ENCODE results near the gene BTRC.

The BTRC gene

GRCh38 chr10:101489355-101489754 is 135.4 kb downstream of the BTRC start:
- Histone ChIP-seq H3K4me3 (replicated peaks; ENCODE audit: insufficient read depth, low read length) (no peak overlapping the region), H3K27me3 (ENCODE audit: insufficient read depth, poor library complexity, severe bottlenecking) (no peaks in the 10 kb centered on the region), H3K27ac (replicated peaks) (no peak overlapping the region)
- TF ChIP-seq SPI1 (IDR thresholded peaks at IDR 0.05; ENCODE audit: borderline replicate concordance, low read depth): no peak
- TF ChIP-seq GABPA (IDR thresholded peaks at IDR 0.05; ENCODE audit: low read depth): no peak
- no peak for TF ChIP-seq POLR2AphosphoS5 (IDR thresholded peaks at IDR 0.05; ENCODE audit: low read depth)
- TF ChIP-seq REST (IDR thresholded peaks at IDR 0.05; ENCODE audit: insufficient replicate concordance, low read depth): no peak
- TF ChIP-seq CTCF (IDR thresholded peaks at IDR 0.05; ENCODE audit: insufficient read depth, low read length): no peak
- no peak for DNase-seq (ENCODE audit: low read depth in 1 of 2, low spot score in 1 of 2)

GRCh38 chr10:101490026-101490425 is 136.1 kb downstream of the BTRC start:
- TF ChIP-seq SPI1 (IDR thresholded peaks at IDR 0.05; ENCODE audit: borderline replicate concordance, low read depth) (no peak), GABPA (IDR thresholded peaks at IDR 0.05; ENCODE audit: low read depth) (no peak), CTCF (IDR thresholded peaks at IDR 0.05; ENCODE audit: insufficient read depth, low read length) (no peak), POLR2AphosphoS5 (IDR thresholded peaks at IDR 0.05; ENCODE audit: low read depth) (no peak), REST (IDR thresholded peaks at IDR 0.05; ENCODE audit: insufficient replicate concordance, low read depth) (no peak)
- Histone ChIP-seq H3K27me3 (ENCODE audit: insufficient read depth, poor library complexity, severe bottlenecking) (no peaks in the 10 kb centered on the region), H3K27ac (replicated peaks) (no peak overlapping the region), H3K4me3 (replicated peaks; ENCODE audit: insufficient read depth, low read length) (no peak overlapping the region)
- DNase-seq (ENCODE audit: low read depth in 1 of 2, low spot score in 1 of 2): no peak

GRCh38 chr10:101492205-101492604 is 138.2 kb downstream of the BTRC start:
- TF ChIP-seq CTCF (IDR thresholded peaks at IDR 0.05; ENCODE audit: insufficient read depth, low read length) (no peak), GABPA (IDR thresholded peaks at IDR 0.05; ENCODE audit: low read depth) (no peak), SPI1 (IDR thresholded peaks at IDR 0.05; ENCODE audit: borderline replicate concordance, low read depth) (no peak), POLR2AphosphoS5 (IDR thresholded peaks at IDR 0.05; ENCODE audit: low read depth) (no peak)
- Histone ChIP-seq H3K27ac (replicated peaks) (no peak overlapping the region), H3K4me3 (replicated peaks; ENCODE audit: insufficient read depth, low read length) (no peak overlapping the region), H3K27me3 (ENCODE audit: insufficient read depth, poor library complexity, severe bottlenecking) (no peaks in the 10 kb centered on the region)
- DNase-seq (ENCODE audit: low read depth in 1 of 2, low spot score in 1 of 2): no peak

GRCh38 chr10:101492814-101493213 is 138.8 kb downstream of the BTRC start:
- Histone ChIP-seq H3K27ac (replicated peaks) (no peak overlapping the region), H3K27me3 (ENCODE audit: insufficient read depth, poor library complexity, severe bottlenecking) (no peaks in the 10 kb centered on the region), H3K4me3 (replicated peaks; ENCODE audit: insufficient read depth, low read length) (no peak overlapping the region)
- no peak for DNase-seq (ENCODE audit: low read depth in 1 of 2, low spot score in 1 of 2)
- TF ChIP-seq SPI1 (IDR thresholded peaks at IDR 0.05; ENCODE audit: borderline replicate concordance, low read depth) (no peak), POLR2AphosphoS5 (IDR thresholded peaks at IDR 0.05; ENCODE audit: low read depth) (no peak)

All from HL-60 (cell line).